GM19240 (cell line): ENCODE measurements around the gene LHPP.

Experiments
- DNase-seq: peaks from one replicate; pipeline ENCODE4 v3.0.0; 2011; ENCODE audit warnings: low spot score; ENCODE audit not compliant: insufficient read length

The LHPP gene

DNA sequence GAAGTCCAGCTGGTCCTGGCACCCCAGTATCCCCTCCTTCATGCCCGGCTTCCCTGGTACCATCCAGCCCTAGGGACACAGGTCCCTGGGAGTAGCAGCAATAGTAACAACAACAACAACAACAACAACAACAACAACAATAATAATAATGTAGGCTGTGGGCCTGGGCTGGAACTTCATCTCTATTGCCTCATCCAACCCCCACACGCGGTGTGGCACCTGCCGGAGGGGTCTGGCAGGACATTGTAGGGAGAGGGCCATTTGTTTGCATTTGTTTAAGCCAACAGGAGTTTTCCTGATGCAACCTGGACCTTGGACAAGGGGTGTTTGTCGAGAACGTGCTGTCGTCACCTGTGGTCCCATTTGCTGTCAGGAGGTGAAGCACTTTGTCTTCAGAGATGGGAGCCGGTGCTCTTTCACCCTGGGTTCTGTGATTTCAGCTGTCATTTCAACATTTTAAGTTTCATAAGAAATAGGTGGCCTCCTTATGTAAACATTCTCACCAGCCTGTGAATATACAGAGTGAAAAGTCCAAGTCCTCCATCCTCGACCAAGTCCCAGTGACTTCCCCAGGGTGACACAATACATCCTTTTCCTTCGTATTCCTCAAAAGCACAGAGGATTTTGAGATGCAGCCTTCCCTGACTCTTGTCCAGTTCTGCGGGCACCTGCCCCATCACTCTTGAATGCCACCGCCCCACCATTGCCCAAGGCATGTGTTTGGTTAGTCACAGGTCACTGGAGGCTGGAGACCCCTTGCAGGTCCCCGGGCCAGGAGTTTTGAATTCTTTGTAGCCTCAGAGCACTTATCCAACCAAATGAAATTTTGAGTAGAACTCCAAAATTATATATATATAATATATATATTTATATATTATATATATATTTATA, 9.2 kb downstream of the LHPP start:
- DNase-seq: no peak

DNA sequence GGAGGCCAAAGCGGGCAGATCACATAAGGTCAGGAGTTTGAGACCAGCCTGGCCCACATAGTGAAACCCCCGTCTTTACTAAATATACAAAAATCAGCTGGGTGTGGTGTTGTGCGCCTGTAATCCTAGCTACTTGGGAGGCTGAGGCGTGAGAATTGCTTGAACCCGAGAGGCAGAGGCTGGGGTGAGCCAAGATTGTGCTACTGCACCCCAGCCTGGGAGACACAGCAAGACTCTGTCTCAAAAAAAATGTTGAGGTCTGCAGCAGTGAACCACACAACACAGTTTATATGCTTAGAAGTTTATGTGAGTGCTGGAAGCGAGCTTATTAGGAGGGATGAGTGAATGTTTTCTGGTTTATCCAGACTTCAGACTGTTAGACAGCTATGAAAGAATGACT, 10.4 kb downstream of the LHPP start:
- no peak for DNase-seq

DNA sequence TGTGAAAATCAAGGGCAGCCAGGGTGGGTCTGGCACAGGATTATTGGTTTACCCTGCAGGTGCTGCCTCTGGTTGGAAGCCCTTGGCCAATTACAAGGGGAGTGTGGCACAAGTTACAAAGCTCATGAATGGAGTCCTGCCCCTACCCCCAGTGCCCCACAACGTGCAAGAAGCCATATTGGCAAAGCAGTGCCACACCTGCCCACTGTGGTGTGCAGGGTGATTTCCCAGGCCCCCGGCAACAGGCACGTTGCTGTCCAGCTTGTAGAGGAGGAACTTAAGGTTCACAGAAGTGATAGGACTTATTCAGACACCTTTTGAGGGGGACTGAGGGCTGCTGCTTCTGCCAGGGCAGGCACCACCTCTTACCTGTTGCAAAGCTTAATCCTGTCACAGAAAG, 11.4 kb downstream of the LHPP start:
- no peak for DNase-seq

DNA sequence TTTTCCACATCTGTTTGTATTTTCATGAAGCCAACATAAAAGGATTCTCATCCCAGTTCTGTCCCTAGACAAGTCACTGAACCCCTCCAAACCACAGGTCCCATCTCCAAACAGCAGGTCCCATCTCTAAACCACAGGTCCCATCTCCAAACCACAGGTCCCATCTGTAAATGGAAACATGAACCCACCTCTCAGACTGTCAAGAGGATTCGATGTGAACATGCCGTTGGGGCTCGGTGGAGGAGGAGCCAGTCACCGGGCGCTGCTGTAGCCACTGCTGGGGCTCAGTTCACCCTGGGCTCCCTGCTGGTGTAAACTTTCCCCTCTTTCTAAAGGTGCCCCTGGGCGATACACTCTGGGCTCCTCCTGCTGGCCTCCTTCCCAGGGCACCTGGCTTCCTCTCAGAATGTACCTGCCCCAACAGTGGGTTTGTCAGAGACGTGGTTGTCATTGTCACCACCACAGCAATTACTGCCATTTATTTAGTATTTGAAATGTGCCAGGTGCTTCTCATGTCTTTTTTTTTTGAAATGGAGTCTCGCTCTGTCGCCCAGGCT, 13.0 kb downstream of the LHPP start:
- no peak for DNase-seq

DNA sequence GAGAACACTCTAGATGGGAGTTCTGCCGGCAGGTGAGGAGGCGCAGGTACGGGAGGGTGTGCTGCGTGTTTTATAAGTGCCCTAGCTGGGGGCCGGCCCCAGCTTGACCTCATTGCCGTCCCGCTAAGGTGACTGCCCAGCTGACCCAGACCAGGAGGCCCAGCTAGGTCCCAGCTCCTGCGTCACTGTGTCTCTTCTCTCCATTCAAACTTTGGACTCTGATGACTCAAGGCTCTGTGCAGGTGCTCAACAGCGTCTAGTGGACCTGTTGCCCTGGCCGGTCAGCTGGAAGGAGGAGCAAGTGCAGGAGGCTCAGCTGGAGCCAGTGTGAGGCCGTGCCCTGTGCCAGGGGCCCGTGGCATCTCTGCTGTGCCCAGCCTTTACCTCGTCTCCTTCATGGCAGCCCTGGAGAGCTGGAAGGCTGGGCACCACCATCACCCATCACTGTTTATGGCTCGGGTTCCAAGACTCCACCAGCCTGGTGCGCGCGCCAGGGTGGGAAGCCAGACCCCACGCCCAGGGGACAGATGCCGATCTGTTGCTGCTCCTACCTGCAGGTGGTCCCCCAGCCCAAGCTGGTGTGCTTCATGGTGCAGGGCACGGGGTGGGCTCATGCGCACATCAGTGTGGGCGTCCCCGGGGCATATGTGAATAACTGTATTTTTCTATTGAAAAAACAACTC, 14.6 kb downstream of the LHPP start:
- no peak for DNase-seq

DNA sequence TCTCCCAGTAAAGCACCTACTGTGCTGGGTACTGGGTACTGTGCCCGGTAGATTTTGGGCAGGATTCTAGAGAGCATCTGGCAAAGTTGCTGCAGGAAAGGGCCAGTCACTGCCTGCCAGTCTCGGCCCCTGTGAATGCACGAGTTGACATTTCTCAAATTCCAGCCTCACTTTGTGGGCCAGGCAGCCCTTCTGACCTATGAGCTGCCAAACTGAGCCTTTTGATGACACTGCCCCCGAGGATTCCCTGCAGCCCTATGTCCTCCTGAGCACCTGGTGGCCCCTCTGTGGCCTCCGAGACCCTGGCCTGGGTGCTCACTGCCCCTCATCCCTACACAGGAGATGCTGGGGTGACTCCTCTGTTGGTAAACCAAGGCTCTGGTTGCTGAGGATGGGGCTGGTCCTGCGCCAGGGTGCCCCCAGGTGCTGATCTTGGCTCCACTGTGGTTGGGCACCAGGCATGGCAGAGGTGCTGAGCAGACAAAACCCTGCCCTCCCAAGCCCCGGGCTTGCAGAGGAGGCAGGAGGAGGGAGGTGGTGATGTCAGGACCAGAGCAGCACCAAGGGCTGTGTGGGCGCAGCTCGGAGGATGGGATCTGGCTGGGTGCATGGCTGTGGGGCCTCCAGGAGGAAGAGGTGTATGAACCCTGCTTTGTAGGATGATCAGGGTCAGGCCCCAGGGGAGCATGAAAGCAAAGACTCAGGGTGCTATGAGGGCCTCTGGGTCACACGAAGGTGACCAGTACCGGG, 16.2 kb downstream of the LHPP start:
- no peak for DNase-seq

DNA sequence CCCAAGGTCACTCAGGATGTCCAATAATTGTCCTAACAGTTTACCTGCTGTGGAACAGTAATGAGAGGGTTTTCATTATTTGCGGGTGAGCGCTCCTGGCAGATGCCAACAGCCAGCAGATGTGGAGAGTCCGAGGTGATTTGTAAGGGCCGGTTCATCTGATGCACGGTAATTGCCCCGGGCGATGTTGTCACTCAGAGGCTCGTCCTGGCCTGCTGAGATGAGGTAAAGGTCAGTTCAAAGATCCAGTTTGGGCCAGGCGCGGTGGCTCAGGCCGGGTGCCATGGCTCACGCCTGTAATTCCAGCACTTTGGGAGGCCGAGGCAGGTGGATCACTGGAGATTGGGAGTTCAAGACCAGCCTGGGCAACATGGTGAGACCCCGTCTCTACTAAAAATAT, 16.9 kb downstream of the LHPP start:
- no peak for DNase-seq

DNA sequence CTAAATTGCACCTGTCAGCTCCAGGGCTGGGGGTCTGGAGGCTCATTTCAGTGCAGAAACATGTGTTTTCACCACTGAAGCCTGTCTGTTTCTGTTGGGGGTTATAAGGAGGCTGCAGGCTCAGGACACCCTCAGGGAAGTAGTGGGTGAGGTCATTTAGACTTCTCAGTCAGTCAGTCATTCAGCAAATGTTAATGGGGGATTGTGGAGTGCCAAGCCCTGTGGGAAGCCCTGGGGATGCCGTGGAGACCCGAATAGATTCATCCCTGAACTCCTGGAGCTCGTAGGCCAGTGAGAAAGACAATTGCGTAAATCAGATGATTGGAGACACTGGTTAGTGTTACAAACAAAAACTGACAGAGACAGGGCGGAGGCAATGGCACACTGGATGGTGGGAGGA, 19.2 kb downstream of the LHPP start:
- DNase-seq: no peak

DNA sequence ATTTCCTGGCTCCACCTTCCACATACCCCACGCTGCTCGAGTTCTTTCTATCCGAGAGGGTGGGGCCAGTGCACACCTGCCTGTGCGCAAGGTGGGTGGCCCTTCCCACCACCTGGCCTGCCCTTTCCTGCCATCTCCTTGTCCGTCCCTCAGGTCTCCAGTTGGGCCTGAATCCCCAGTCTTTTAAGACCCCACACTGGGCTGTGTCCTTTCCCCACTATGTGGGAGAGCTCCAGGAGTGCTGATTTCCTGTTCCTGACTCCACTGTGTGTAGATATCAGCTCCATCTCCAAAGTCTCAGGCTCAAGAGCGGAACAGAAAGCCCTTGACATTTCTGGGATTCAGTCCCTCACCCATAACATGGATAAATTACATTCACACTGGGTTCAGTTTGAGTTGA, 20.1 kb downstream of the LHPP start:
- DNase-seq: no peak

DNA sequence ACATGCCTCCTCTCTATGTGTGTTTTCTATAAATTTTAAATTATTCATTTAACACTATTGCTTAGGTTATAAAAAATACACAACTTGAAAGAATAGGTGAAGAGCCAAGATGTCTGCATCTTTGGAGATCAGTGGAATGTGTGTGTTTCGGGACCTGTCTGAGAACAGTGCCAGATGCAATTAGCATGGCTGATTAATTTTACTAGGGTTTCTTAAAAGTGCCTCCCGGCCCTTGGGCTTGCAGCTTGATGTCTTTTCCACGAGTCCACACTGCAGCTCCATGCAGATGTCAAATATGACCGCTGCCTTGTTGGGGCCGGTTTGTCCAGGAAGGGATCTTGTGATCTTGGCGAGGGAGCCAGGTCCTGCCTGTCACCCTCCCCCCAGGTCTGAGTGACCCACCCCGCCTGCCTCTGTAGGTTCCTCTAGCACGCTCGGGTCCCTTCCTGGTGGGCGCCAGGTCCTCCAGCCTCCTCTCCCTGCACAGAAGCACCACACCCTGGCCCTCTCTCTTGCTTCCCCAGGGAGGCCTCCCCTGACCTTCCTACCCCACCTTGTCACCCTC, 20.7 kb downstream of the LHPP start:
- DNase-seq: no peak

DNA sequence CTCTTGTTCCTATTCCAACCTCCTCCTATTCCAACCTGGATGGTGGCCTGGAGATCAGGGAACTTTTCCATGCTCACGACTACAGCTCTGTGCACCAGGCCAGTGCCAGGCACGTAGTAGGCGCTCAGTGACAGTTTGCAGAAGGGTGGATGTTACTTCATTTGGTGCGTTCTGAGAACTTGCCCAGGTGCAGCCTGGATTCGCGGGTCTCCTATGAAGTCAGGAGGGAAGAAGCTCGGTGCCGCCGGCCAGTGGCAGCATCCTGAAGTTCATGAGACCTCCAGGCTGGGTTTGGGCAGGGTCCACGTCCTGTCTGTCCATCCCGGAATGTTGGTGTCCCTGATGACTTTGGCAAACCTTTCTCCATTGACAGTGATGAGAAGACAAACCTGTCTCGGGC, 21.3 kb downstream of the LHPP start:
- DNase-seq: no peak

DNA sequence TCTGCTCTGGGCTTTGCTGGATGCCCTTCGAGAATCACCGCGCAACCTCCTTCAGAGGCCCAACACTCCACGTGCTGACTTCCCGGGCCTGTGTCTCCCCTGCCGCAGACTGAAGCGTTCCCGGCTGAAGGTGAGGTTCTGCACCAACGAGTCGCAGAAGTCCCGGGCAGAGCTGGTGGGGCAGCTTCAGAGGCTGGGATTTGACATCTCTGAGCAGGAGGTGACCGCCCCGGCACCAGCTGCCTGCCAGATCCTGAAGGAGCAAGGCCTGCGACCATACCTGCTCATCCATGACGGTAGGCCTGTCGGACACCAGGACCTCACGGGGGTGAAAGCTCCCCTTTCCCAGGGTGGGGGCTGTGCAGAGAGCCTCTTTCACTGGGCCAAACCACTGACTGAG, 22.4 kb downstream of the LHPP start:
- DNase-seq: no peak

DNA sequence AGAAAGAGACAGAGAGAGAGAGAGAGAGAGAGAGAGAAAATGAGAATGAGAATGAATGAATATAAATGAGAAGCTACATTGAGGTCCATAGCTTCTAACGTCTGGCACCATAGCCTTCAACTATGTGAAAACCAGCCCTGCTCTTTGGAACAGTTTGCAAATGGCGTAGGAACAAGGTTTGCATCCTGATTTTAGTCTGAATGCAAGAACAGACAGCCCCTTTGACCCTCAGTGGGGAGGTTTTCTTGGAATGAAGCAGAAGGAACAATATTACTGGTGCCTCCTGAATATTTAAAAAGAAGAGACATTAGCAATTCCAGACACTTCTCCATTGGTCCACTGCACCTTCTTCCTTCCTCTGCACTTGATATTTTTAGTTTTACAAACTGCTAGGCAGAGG, 23.0 kb downstream of the LHPP start:
- DNase-seq: no peak

DNA sequence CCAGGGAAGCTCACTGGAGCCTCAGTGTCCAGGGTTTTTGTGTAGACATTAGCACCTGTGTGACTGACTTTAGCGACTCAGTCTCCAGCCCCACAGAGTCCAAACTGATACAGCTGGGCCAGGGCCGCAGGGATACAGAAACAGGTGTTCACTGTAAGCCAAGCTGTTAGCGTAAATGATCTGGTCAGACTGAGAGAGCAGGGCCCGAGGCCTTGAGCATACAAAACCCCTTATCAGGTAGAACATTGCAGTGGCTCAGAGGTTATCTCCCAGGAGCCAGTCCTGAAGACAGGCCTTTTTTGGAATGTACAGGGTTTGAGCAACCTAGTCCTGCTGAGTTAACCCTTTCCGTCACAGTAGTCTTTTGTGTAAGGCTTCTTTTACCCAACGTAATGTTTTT, 25.0 kb downstream of the LHPP start:
- DNase-seq: no peak

DNA sequence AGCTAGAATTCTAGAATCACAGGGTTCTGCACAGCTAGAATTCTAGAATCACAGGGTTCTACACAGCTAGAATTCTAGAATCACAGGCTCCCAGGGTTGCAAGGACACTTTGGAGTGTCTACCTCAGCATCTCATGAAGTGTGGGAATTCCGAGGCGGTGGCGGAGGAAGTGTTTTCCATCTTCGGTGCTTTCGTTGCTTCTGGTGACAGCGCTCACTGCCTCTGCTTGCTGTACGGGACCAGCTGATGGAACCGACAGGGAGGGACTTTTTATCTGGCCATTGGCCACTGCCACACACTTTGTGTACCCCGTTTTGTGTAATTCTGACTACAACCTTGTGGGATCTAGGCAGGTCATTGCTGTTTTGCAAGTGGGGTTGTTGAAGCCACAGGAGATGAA, 29.5 kb downstream of the LHPP start:
- no peak for DNase-seq

DNA sequence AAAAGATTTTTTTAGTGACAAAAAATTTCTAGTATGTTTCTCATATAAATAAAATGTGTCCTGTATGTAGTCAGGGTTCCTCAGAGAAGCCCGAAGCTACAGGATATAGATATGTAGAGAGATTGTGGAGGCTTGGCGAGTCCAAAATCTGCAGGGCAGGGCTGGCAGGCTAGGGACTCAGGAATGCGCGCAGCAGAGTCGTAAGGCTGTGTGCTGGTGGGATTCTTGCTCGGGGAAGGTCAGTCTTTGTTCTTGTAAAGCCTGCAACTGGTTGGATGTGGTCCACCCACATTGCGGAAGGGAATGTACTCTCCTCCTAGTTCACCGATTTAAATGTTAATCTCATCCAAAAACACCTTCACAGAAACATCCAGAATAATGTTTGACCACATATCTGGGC, 30.6 kb downstream of the LHPP start:
- DNase-seq: no peak

DNA sequence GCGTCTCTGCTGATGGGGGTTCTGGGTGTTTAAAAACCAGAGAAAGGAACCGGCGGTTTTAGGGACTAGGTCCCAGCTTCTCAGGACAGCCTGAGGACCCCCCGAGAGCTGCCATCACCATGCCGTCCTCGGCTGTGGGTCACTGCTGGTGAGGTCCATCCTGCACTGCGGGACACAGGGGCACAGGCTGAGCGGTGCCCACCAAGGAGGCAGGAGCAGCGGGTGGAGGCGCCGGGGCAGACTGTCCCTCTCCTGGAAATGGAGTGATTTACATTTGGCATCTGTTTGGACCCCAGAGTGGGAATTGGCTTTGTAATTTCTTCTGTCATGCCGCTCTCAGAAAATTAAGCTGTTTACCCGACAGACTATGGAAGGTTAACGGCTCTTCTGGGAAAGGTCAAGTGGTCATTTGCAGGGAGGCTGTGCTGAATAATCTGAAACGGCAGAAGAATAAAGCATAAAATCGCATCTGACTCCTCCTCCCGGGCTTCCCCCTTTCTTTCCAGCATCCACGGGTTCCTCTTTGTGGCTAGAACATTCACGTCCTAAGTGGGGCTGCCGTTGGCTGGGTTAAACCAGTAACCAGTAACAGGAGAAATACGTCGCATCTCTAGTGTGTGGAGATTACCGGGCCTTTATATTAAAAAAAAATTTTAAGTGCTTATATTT, 31.7 kb downstream of the LHPP start:
- DNase-seq: no peak

DNA sequence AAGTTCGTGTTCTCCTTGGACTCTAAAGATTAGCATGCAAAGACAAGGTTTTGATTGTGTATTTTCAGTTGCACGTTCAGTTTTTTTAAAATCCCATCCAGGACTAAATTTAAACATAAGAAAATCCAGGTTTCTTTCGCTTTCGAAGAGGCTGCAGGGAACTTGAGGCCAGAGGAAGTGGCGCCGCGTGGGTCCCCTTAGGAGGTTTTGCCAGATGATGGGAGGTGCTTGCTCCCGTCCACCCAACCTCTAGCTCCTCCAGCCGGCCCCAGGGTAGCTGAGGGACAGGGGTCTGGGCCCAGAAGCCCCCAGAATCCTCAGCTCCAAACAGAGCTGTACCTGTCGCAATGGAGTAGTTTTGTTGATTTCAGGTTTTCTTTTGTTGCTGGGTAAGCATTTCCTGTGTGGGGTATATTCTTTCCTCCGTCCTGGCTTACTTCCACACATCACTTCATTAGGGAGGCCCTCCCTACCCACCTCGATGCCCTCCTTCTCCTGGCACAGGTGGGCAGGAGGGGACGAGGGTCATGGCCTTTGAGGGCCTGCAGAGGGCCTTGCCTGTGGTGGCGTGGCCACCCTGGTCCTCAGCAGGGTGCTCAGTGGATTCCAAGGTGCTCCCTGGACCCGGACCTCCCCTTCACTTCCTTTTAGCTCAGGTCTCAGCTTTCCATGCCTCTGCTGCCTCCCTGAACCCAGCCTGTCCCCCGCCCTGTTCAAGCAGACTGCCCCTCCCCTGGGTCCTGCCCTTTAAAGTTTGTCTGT, 32.6 kb downstream of the LHPP start:
- no peak for DNase-seq

DNA sequence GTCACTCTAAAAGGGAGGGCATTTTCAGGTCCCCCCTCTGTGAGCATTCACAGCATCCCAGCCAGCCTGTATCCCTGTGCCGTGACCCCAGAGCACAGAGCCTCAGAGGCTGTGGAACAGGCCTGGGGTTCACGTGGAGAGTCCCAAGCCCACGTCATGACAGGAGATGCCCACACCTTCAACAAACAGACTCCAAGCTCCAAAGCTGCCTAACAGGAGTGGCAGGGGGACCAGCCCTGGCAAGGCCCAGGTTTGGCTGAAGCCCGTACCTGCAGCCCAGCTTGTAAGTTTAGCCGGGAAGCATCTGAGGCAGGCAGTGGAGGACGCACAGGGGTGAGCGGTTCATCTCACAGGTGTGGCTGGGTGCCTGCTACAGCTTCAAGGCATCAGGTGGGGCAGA, 33.5 kb downstream of the LHPP start:
- no peak for DNase-seq

DNA sequence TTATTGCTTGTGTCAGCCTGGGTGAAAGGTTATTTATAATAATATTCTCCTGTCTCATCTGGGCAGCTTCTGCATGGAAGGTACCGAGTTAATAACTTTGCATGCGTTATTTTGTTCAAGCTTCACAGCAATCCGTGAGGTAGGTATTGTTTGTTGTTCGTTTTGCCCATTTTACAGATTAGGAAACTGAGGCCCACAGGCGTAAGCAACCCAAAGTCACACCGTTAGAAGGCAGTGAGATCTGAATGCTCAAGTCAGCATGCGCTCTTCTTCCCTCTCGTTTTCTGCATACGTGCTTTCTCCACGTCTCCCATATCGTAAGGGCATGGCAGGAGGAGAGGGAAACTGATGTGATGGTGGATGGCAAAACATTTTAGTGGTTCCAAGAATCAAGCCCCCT, 34.1 kb downstream of the LHPP start:
- no peak for DNase-seq
